Parathyroid adenoma (tissue), 2 donors: Measurements from ENCODE around the gene PRKAR1B.

Source experiments
- H2AFZ ChIP-seq: fragments of 300-600 bp; sonication (generic); one replicate; pipeline ENCODE4 v1.7.0; 2017; ENCODE audit warnings: antibody characterized with exemption, mild to moderate bottlenecking
- H3K27ac ChIP-seq: fragments of 300-600 bp; sonication (generic); one replicate; pipeline ENCODE4 v1.7.0; 2017
- H3K27me3 ChIP-seq: fragments of 300-600 bp; sonication (generic); one replicate; pipeline ENCODE4 v1.7.0; 2017; ENCODE audit warnings: low read length; ENCODE audit not compliant: control insufficient read depth, insufficient read depth
- H3K36me3 ChIP-seq: fragments of 300-600 bp; sonication (generic); one replicate; pipeline ENCODE4 v1.7.0; 2017; ENCODE audit warnings: low read length; ENCODE audit not compliant: control insufficient read depth, insufficient read depth
- H3K4me1 ChIP-seq: fragments of 300-600 bp; sonication (generic); one replicate; pipeline ENCODE4 v1.7.0; 2017; ENCODE audit warnings: control low read depth
- H3K4me2 ChIP-seq: fragments of 300-600 bp; sonication (generic); one replicate; pipeline ENCODE4 v1.7.0; 2017; ENCODE audit warnings: low read length
- H3K4me3 ChIP-seq: fragments of 300-600 bp; sonication (generic); one replicate; pipeline ENCODE4 v1.7.0; 2017; ENCODE audit warnings: low read depth, low read length
- H3K79me2 ChIP-seq: fragments of 300-600 bp; sonication (generic); one replicate; pipeline ENCODE4 v1.7.0; 2017; ENCODE audit warnings: control low read depth
- H3K9ac ChIP-seq: fragments of 300-600 bp; sonication (generic); one replicate; pipeline ENCODE4 v1.7.0; 2017; ENCODE audit warnings: mild to moderate bottlenecking
- H3K9me3 ChIP-seq: fragments of 300-600 bp; sonication (generic); one replicate; pipeline ENCODE4 v1.7.0; 2017; ENCODE audit warnings: low read length; ENCODE audit not compliant: control insufficient read depth
- CTCF ChIP-seq: fragments of 300-600 bp; sonication (generic); IDR thresholded peaks from one replicate; pipeline ENCODE4 v1.7.0; 2017; ENCODE audit warnings: antibody characterized with exemption, mild to moderate bottlenecking
- donor health status: primary hyperparathyroidism.

PRKAR1B gene

GRCh38 chr7:650339-651031, 76.6 kb downstream of the PRKAR1B start:
- Histone ChIP-seq H3K27ac (no peak overlapping the region), H3K9ac (no peak overlapping the region), H3K9me3 (no peaks in the 10 kb centered on the region), H3K36me3 (no peaks in the 10 kb centered on the region), H3K4me2 (no peak overlapping the region), H3K4me3 (no peak overlapping the region), H2AFZ (no peak overlapping the region), H3K79me2 (peaks cover 24% of the 10 kb centered on the region), H3K27me3 (no peaks in the 10 kb centered on the region), H3K4me1 (no peaks in the 10 kb centered on the region)
- TF ChIP-seq CTCF: no peak

- H3K27me3 ChIP-seq: no peaks in the 10 kb centered on the region
- no peak for TF ChIP-seq CTCF
- H3K4me2 ChIP-seq: no peak overlapping the region
- no peaks in the 10 kb centered on the region for H3K4me1 ChIP-seq
- peaks cover 7% of the 10 kb centered on the region for H3K79me2 ChIP-seq
- H3K4me3 ChIP-seq: no peak overlapping the region
- H3K36me3 ChIP-seq: no peaks in the 10 kb centered on the region
- H3K9ac ChIP-seq: no peak overlapping the region
- no peaks in the 10 kb centered on the region for H3K9me3 ChIP-seq
- H3K27ac ChIP-seq: no peak overlapping the region
- H2AFZ ChIP-seq: no peak overlapping the region
These were observed 80.1 kb downstream of the PRKAR1B start for GRCh38 chr7:646951-647350.

- Histone ChIP-seq H3K27ac (no peak overlapping the region), H3K79me2 (peaks cover 8% of the 10 kb centered on the region), H3K9me3 (no peaks in the 10 kb centered on the region), H3K9ac (no peak overlapping the region), H3K4me1 (no peaks in the 10 kb centered on the region), H3K4me2 (no peak overlapping the region), H2AFZ (no peak overlapping the region), H3K27me3 (no peaks in the 10 kb centered on the region), H3K4me3 (no peak overlapping the region), H3K36me3 (no peaks in the 10 kb centered on the region)
- TF ChIP-seq CTCF: no peak
These were observed 80.6 kb downstream of the PRKAR1B start for GRCh38 chr7:646487-646886.

GRCh38 chr7:645606-646005, 81.5 kb downstream of the PRKAR1B start:
- Histone ChIP-seq H2AFZ (no peak overlapping the region), H3K36me3 (no peaks in the 10 kb centered on the region), H3K4me2 (no peak overlapping the region), H3K79me2 (peaks cover 8% of the 10 kb centered on the region), H3K4me1 (no peaks in the 10 kb centered on the region), H3K27ac (no peak overlapping the region), H3K9ac (no peak overlapping the region), H3K9me3 (no peaks in the 10 kb centered on the region), H3K4me3 (no peak overlapping the region), H3K27me3 (no peaks in the 10 kb centered on the region)
- TF ChIP-seq CTCF: no peak
